Fibroblast of pulmonary artery (primary cell): Measurements from ENCODE around the gene AVP.

Experiments used
- DNase-seq: peaks from one replicate; pipeline ENCODE4 v3.0.0-alpha.2; 2010; ENCODE audit warnings: low read depth
- H3K4me3 ChIP-seq: replicated peaks from 2 replicates; pipeline ENCODE4 v1.5.1; 2011; ENCODE audit warnings: low read depth, mild to moderate bottlenecking, control low read depth, low read length, moderate library complexity
- TF ChIP-seq, protein P1 (sequence below): IDR thresholded peaks from 2 replicates; pipeline ENCODE4 v1.5.1; 2011; ENCODE audit warnings: mild to moderate bottlenecking, control low read depth, low read length, inconsistent platforms; ENCODE audit errors: missing control alignments

Gene AVP

DNA sequence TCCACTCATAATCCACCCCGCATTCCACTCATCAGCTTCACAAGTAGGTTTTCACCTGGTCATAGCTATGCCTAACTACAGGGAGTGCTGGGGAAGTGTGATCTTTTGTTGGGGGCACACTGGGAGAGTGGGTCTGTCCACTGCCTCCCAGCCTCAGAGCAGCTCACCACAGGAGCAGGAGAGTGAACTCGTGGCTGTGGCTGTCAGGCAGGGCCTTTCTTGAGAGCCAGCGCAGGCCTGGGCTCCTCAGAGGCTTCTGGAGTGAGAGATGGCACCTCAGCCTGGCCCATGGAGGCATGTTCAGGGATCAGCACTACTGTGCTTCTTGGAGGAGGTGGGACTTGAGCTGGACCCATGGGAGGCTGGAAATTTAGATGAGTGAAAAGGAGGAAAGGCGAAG, 45.1 kb downstream of the AVP start:
- TF ChIP-seq, protein P1, sequence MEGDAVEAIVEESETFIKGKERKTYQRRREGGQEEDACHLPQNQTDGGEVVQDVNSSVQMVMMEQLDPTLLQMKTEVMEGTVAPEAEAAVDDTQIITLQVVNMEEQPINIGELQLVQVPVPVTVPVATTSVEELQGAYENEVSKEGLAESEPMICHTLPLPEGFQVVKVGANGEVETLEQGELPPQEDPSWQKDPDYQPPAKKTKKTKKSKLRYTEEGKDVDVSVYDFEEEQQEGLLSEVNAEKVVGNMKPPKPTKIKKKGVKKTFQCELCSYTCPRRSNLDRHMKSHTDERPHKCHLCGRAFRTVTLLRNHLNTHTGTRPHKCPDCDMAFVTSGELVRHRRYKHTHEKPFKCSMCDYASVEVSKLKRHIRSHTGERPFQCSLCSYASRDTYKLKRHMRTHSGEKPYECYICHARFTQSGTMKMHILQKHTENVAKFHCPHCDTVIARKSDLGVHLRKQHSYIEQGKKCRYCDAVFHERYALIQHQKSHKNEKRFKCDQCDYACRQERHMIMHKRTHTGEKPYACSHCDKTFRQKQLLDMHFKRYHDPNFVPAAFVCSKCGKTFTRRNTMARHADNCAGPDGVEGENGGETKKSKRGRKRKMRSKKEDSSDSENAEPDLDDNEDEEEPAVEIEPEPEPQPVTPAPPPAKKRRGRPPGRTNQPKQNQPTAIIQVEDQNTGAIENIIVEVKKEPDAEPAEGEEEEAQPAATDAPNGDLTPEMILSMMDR = no peak
- DNase-seq = no peak
- no peak overlapping the region for H3K4me3 ChIP-seq

DNA sequence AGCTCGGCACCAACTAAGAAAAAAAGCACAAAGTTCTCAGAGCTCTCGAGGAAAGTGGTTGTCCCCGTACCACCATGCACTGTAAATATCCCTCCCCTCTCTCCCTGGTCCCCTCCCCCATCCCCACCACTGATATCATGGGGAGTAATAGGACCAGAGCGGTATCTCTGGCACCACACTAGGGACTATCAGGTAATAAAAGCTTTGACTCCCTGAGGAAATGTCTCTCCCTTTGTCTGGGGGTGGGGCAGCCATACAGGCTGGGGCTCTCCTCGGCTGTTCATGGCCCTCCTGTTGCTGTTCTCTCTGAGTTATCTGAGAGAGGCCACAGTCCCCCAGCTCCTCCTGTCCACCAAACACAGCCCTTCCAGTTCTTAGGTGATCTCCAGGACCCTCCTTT, 46.1 kb downstream of the AVP start:
- DNase-seq = no peak
- no peak overlapping the region for H3K4me3 ChIP-seq
- TF ChIP-seq, protein P1 = no peak

DNA sequence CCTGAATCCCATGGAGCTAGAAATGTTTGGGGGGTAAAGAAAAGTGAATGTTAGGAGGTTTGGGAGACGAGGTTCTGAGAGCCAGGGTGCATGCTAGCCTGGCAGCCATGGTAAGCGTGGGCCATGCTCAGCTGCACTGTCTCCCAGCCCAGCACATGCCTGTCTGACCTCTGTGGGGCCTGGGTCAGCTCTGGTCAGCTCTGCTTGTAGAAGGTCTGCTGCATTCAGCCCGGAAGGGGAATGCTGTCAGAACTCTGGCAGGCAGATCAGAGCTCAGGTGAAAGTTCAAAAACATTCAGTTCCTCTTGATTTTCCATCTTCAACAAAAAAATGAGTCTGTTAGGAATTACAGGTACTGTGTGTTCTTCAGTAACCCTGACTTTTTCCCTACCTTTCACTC, 46.9 kb downstream of the AVP start:
- TF ChIP-seq, protein P1 = no peak
- no peak overlapping the region for H3K4me3 ChIP-seq
- no peak for DNase-seq

DNA sequence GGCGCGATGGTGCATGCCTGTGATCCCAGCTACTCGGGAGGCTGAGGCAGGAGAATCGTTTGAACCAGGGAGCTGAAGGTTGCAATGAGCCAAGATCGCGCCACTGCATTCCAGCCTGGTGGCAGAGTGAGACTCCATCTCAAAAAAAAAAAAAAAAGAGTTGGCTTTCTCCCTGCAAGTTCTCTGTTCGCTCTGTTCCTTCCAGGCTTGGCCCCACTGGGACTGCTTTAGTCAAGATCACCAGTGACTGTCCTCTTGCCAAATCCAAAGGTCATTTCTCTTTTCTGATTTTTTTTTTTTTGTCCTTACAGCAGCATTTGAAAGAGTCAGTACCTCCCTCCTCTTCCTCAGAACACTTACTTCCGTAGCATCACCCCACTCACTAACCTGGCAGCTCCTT, 51.9 kb downstream of the AVP start:
- no peak for DNase-seq
- H3K4me3 ChIP-seq = no peak overlapping the region
- TF ChIP-seq, protein P1 = no peak
